Measurements from ENCODE around the gene EVPLL. TPM values are rescaled to one million over a fixed set of nuclear protein-coding genes. Genes with fewer than 3 reads are reported as not detected.
"Not testable (repeated sequence)": the region's sequence is repeated elsewhere in the genome, so short reads cannot be mapped to it uniquely, and the experiment has no call there.

The EVPLL gene
- total RNA-seq, 1 experiment from 2014 or later = 0.61 TPM

DNA sequence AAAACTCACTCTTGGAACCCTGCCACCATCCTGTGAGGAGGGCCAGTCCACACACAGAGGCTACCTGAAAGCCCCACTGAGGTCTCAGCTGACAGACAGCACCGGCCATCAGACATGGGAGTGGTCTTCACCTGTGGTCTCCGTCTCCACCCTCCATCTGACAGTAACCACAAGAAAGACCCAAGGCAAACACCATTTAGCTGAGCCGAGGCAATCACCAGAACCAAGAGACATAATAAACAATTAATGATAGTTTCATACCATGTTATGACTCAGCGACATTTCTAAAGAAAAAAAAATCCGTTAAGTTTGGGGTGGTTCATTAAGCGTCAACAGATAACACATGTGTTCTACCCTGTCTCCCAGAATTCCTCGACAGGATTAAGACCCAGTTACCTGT, 6.1 kb upstream of the EVPLL start:
- Histone ChIP-seq H3K18ac (ENCODE audit: insufficient read length, low read depth, low read length) (no peak overlapping the region), H3T11ph (ENCODE audit: low read length) (no peak overlapping the region), H3K27ac (ENCODE audit: insufficient read length, low read depth, low read length) (no peak overlapping the region), H2AFZ (ENCODE audit: low read length) (no peak overlapping the region), H3K23ac (ENCODE audit: insufficient read length, low read depth, low read length) (no peak overlapping the region), H2BK120ac (ENCODE audit: low read depth, low read length, poor library complexity, severe bottlenecking) (no peak overlapping the region), H3K14ac (ENCODE audit: insufficient read depth, low read length) (no peak overlapping the region), H3K56ac (ENCODE audit: insufficient read length, low read depth, low read length) (no peak overlapping the region), H4K8ac (replicated peaks; ENCODE audit: insufficient read length, low read depth, low read length) (no peak overlapping the region), H3K4ac (ENCODE audit: low read depth, low read length) (no peak overlapping the region), H3K9me3 (ENCODE audit: control insufficient read depth, low read depth, low read length) (no peaks in the 10 kb centered on the region), H3K4me1 (ENCODE audit: insufficient read depth, low read length) (no peaks in the 10 kb centered on the region), H2BK20ac (ENCODE audit: low read depth, low read length, poor library complexity, severe bottlenecking) (no peak overlapping the region), H2BK12ac (ENCODE audit: insufficient read length, low read depth, low read length) (no peak overlapping the region), H3K27me3 (ENCODE audit: insufficient read depth, low read length) (no peaks in the 10 kb centered on the region), H2BK5ac (ENCODE audit: insufficient read length, low read length) (no peak overlapping the region), H3K23me2 (ENCODE audit: insufficient read length, low read depth, low read length, poor library complexity, severe bottlenecking) (no peaks in the 10 kb centered on the region), H4K5ac (ENCODE audit: insufficient read length, low read depth, low read length) (no peak overlapping the region), H2AK5ac (ENCODE audit: insufficient read length, low read length) (no peak overlapping the region), H4K91ac (ENCODE audit: insufficient read length, low read depth, low read length) (no peak overlapping the region), H4K20me1 (ENCODE audit: control insufficient read depth, insufficient read depth, insufficient read length) (no peaks in the 10 kb centered on the region), H3K79me2 (ENCODE audit: insufficient read depth, low read length) (no peaks in the 10 kb centered on the region), H3K4me2 (ENCODE audit: insufficient read depth, insufficient read length, low read length) (no peak overlapping the region), H3K9ac (ENCODE audit: extremely low read depth, insufficient read length, low read length) (no peak overlapping the region), H3K79me1 (ENCODE audit: insufficient read depth, low read depth, low read length, poor library complexity, severe bottlenecking) (no peaks in the 10 kb centered on the region), H2BK15ac (ENCODE audit: low read depth, low read length) (no peak overlapping the region)
- WGBS (ENCODE audit: extremely low coverage, insufficient read length, low lambda C conversion rate) = no CpG with 5 or more reads among the region's 7 CpGs
- no peaks in the 10 kb centered on the region; a peak in 1 of 4 replicates for H3K4me1 Mint-ChIP-seq
- peaks cover 2% of the 10 kb centered on the region for H3K27me3 Mint-ChIP-seq (ENCODE audit: low read depth)
- H3K4me3 Mint-ChIP-seq = no peak overlapping the region
- no peak for DNase-seq
- H3K9me3 Mint-ChIP-seq = peaks cover 5 to 6% of the 10 kb centered on the region in 2 experiments; a peak in 3 of 5 replicates
- TF ChIP-seq CTCF (conservative IDR thresholded peaks at IDR 0.05) = no peak
- H3K36me3 Mint-ChIP-seq (ENCODE audit: insufficient read depth in 1 of 3, low read depth in 3 of 3) = peaks cover 0 to 8% (median 2%) of the 10 kb centered on the region in 3 experiments; a peak in 3 of 7 replicates
- H3K27ac Mint-ChIP-seq = no peak overlapping the region; a peak in 1 of 7 replicates

DNA sequence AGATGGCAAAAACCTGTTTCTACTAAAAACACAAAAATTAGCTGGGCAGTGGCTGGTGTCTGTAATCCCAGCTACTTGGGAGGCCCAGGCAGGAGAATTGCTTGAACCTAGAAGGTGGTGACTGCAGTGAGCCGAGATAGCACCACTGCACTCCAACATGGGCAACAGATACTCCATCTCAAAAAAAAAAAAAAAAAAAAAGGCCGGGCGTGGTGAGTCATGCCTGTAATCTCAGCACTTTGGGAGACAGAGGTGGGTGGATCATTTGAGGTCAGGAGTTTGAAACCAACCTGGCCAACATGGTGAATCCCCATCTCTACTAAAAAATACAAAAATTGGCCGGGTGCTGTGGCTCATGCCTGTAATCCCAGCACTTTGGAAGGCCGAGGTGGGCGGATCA, 4.4 kb upstream of the EVPLL start:
- H2BK15ac ChIP-seq (ENCODE audit: low read depth, low read length); H3K56ac ChIP-seq (ENCODE audit: insufficient read length, low read depth, low read length); H2AK5ac ChIP-seq (ENCODE audit: insufficient read length, low read length); H3K18ac ChIP-seq (ENCODE audit: insufficient read length, low read depth, low read length); H3K9me3 Mint-ChIP-seq; H4K5ac ChIP-seq (ENCODE audit: insufficient read length, low read depth, low read length); H4K8ac ChIP-seq (replicated peaks; ENCODE audit: insufficient read length, low read depth, low read length); H3K23me2 ChIP-seq (ENCODE audit: insufficient read length, low read depth, low read length, poor library complexity, severe bottlenecking); DNase-seq; H3K14ac ChIP-seq (ENCODE audit: insufficient read depth, low read length); H3K4me2 ChIP-seq (ENCODE audit: insufficient read depth, insufficient read length, low read length); H3K4ac ChIP-seq (ENCODE audit: low read depth, low read length); H3K4me3 Mint-ChIP-seq; H2BK12ac ChIP-seq (ENCODE audit: insufficient read length, low read depth, low read length); H2BK20ac ChIP-seq (ENCODE audit: low read depth, low read length, poor library complexity, severe bottlenecking); H2BK5ac ChIP-seq (ENCODE audit: insufficient read length, low read length); H3K79me2 ChIP-seq (ENCODE audit: insufficient read depth, low read length); H3K36me3 Mint-ChIP-seq (ENCODE audit: insufficient read depth in 1 of 3, low read depth in 3 of 3); H3K27ac Mint-ChIP-seq; H3T11ph ChIP-seq (ENCODE audit: low read length); H4K20me1 ChIP-seq (ENCODE audit: control insufficient read depth, insufficient read depth, insufficient read length); H3K4me1 ChIP-seq (ENCODE audit: insufficient read depth, low read length); H3K79me1 ChIP-seq (ENCODE audit: insufficient read depth, low read depth, low read length, poor library complexity, severe bottlenecking); H4K91ac ChIP-seq (ENCODE audit: insufficient read length, low read depth, low read length); H3K9ac ChIP-seq (ENCODE audit: extremely low read depth, insufficient read length, low read length); H3K27ac ChIP-seq (ENCODE audit: insufficient read length, low read depth, low read length); H3K27me3 ChIP-seq (ENCODE audit: insufficient read depth, low read length); H2AFZ ChIP-seq (ENCODE audit: low read length); H3K23ac ChIP-seq (ENCODE audit: insufficient read length, low read depth, low read length); H3K9me3 ChIP-seq (ENCODE audit: control insufficient read depth, low read depth, low read length); H2BK120ac ChIP-seq (ENCODE audit: low read depth, low read length, poor library complexity, severe bottlenecking); H3K27me3 Mint-ChIP-seq (ENCODE audit: low read depth); H3K4me1 Mint-ChIP-seq: not testable (repeated sequence)
- WGBS (ENCODE audit: extremely low coverage, insufficient read length, low lambda C conversion rate) = no CpG with 5 or more reads among the region's 6 CpGs

Measured in H9 (cell line).